ENCODE measurements around the gene PRR20C.
"Not testable (repeated sequence)": the region's sequence is repeated elsewhere in the genome, so short reads cannot be mapped to it uniquely, and the experiment has no call there.

PRR20C gene

DNA sequence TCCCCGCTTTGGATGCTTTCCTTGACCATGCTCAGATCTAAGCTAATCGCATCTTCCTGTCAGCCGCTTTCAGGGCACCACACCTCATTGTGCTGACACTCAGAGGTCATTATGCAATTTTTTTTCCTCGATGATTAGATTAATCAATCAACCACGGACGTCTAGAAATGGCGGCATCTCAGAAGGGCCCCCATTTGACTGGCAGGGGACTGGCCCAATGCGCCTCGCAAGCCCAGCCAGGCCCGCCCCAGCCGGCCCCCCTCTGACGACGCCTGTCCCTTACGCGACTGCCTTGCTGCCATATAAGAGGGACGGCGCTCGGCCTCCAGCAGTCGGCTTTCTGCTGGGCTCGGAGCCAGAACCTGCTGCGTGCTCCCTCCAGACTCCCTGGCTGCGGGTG, at the start of gene PRR20C:
Gene PRR20C, plus strand, starts transcription at position 301 of the 400 bp plus-strand sequence. CDS start 387 bp downstream, outside the sequence.
- not testable (repeated sequence) for DNase-seq (ENCODE audit: low read depth); H3K4me3 ChIP-seq (ENCODE audit: low read depth, low read length)

DNA sequence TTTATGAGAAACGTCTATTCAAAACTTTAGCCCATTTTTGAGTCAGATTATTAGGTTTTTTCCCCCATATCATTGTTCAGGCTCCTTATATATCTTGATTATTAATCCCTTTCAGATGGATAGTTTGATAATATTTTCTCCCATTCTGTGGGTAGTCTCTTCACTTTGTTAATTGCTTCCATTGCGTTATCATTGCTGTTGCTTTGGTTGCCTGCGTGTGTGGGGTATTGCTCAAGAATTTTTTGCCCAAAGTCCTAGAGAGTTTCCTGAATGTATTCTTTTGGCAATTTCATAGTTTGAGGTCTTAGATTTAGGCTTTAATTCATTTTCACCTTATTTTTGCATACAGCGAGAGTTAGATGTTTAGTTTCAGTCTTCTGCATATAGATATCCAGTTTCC, 38.9 kb upstream of the PRR20C start:
- DNase-seq (ENCODE audit: low read depth): no peak
- H3K4me3 ChIP-seq (ENCODE audit: low read depth, low read length): no peak overlapping the region
- TF ChIP-seq, protein P1, sequence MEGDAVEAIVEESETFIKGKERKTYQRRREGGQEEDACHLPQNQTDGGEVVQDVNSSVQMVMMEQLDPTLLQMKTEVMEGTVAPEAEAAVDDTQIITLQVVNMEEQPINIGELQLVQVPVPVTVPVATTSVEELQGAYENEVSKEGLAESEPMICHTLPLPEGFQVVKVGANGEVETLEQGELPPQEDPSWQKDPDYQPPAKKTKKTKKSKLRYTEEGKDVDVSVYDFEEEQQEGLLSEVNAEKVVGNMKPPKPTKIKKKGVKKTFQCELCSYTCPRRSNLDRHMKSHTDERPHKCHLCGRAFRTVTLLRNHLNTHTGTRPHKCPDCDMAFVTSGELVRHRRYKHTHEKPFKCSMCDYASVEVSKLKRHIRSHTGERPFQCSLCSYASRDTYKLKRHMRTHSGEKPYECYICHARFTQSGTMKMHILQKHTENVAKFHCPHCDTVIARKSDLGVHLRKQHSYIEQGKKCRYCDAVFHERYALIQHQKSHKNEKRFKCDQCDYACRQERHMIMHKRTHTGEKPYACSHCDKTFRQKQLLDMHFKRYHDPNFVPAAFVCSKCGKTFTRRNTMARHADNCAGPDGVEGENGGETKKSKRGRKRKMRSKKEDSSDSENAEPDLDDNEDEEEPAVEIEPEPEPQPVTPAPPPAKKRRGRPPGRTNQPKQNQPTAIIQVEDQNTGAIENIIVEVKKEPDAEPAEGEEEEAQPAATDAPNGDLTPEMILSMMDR (IDR thresholded peaks at IDR 0.05; ENCODE audit: control insufficient read depth, extremely low read depth, insufficient read depth): no peak

DNA sequence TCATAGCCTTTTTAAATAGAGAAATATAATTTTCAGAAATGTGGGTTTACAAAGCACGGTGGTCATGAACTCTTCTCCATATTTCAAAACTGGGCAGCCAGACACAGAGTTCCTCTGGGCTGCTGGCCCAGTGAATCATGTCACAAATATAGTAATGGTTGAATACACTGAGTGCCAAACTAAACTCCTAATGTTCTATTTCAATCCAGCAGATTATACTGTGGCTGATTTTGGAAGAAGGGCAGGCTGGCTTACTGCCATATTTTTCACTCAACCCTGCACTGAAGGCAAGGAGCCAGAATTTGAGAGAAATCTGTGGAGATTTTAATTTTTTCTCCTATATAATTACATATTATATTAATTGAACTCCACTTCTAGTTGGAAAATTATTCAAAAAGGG, 30.2 kb upstream of the PRR20C start:
- H3K4me3 ChIP-seq (ENCODE audit: low read depth, low read length): no peak overlapping the region
- no peak for DNase-seq (ENCODE audit: low read depth)
- TF ChIP-seq, protein P1 (IDR thresholded peaks at IDR 0.05; ENCODE audit: control insufficient read depth, extremely low read depth, insufficient read depth): no peak

DNA sequence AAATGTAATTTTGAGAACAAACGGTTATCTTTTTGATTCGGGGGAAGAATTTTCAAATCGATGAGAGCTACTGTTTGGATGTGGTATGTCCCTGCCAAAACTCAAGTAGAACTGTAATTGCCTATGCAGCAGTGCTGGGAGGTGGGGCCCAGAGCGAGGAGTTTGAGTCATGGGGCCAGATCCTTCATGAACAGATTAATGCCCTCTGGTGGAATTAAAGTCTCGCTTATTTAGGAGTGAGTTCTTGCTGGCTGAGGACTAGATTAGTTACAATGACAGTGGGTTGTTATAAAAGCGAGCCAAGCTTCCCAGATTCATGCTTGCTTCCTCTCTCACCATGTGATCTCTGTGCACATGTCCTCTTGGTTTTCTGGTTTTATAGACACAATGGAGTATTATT, 25.0 kb upstream of the PRR20C start:
- no peak overlapping the region for H3K4me3 ChIP-seq (ENCODE audit: low read depth, low read length)
- no peak for DNase-seq (ENCODE audit: low read depth)
- TF ChIP-seq, protein P1 (IDR thresholded peaks at IDR 0.05; ENCODE audit: control insufficient read depth, extremely low read depth, insufficient read depth): no peak

DNA sequence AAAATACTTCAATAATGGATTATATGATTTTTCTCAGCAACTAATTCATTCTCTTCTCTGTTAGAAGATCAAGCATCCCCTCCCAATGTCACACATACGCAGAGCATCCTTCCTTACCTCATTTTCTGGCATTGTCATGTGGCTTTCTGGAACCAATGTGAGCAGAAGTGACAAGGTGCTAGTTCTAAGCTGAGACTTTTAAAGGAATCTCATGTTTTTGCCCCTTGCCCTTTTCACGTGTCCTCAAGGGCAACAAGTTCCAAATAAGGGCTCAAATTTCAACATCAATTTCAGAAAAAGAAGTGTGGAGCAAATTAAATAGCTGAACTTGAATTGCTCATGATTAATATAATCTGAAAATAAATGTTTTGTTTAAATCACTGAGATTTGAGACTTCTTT, 17.8 kb upstream of the PRR20C start:
- H3K4me3 ChIP-seq (ENCODE audit: low read depth, low read length): no peak overlapping the region
- DNase-seq (ENCODE audit: low read depth): no peak
- TF ChIP-seq, protein P1 (IDR thresholded peaks at IDR 0.05; ENCODE audit: control insufficient read depth, extremely low read depth, insufficient read depth): no peak

DNA sequence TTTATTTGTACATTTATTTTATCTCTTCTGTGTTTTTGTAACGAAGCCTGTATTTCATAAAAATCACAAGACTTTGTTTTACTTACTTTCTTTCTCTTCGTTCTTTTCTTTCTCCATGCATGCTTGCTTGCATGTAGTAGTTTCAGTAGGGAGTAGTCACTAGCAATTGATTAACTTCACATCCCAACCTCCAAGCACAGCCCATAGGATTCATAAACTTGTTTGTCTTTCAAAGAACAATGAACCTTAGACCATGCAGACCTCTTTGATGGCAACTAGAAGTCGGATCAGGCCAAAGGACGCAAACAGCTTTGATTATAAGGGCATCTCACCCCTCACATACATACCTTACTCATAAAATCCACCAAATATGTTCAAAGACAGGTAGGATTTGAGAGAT, 16.3 kb upstream of the PRR20C start:
- DNase-seq (ENCODE audit: low read depth): no peak
- TF ChIP-seq, protein P1 (IDR thresholded peaks at IDR 0.05; ENCODE audit: control insufficient read depth, extremely low read depth, insufficient read depth): no peak
- no peak overlapping the region for H3K4me3 ChIP-seq (ENCODE audit: low read depth, low read length)

DNA sequence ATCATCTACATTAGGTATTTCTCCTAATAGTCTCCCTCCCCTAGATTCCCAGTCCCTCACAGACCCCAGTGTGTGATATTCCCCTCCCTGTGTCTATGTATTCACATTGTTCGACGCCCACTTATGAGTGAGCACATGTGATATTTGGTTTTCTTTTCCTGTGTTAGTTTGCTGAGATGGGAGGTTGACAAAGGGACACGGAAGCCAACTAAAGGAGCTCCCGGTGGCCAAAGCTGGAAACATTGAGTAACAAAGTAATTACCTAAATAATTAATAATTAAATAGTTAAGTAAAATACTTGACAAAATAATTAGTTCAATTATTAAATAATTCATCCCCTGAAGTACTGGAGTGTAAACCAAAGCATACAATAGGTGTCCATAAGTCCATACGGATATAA, 14.9 kb upstream of the PRR20C start:
- H3K4me3 ChIP-seq (ENCODE audit: low read depth, low read length): no peak overlapping the region
- TF ChIP-seq, protein P1 (IDR thresholded peaks at IDR 0.05; ENCODE audit: control insufficient read depth, extremely low read depth, insufficient read depth): no peak
- DNase-seq (ENCODE audit: low read depth): no peak

DNA sequence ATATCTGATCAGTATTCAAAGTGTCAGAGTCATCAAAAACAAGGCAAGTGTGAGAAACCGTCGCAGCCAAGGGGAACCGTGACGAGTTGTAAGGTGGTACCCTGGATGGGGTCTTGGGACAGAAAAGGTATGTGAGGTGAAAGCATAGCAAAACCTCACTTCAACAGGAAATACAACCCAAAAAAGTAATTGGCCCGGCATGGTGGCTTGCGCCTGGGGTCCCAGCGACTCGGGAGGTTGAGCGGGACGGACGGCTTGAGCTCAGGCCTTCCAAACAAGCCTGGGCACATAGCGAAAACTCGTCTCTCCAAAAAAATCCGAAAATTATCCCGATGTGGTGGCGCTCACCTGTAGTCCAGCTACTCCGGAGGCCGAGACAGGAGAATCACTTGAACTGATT, 14.1 kb upstream of the PRR20C start:
- H3K4me3 ChIP-seq (ENCODE audit: low read depth, low read length); DNase-seq (ENCODE audit: low read depth): not testable (repeated sequence)

DNA sequence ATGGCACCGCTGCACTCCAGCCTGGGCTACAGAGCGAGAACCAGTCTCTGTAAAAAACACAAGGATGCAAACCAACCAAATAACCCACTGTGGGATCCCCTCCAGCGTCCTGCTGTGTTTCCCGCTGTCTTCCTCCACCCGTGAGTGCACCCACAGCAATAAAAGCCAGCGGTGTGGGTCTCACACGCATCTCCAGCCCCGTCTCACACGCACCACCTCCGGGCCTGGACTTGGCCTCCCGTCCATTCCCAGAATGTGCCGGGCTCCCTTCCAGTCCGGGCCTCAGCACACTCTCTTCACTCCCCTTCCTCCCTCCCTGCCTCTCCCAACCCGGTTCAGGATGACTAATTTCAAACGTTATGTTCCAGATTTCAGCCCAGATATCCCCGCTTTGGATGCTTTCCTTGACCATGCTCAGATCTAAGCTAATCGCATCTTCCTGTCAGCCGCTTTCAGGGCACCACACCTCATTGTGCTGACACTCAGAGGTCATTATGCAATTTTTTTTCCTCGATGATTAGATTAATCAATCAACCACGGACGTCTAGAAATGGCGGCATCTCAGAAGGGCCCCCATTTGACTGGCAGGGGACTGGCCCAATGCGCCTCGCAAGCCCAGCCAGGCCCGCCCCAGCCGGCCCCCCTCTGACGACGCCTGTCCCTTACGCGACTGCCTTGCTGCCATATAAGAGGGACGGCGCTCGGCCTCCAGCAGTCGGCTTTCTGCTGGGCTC, 13.5 kb upstream of the PRR20C start, which contains the start of gene PRR20A:
Gene PRR20A, plus strand, starts transcription at position 684 of the 734 bp plus-strand sequence. CDS start 387 bp downstream, outside the sequence.
- DNase-seq (ENCODE audit: low read depth): not testable (repeated sequence)

DNA sequence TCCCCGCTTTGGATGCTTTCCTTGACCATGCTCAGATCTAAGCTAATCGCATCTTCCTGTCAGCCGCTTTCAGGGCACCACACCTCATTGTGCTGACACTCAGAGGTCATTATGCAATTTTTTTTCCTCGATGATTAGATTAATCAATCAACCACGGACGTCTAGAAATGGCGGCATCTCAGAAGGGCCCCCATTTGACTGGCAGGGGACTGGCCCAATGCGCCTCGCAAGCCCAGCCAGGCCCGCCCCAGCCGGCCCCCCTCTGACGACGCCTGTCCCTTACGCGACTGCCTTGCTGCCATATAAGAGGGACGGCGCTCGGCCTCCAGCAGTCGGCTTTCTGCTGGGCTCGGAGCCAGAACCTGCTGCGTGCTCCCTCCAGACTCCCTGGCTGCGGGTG, 6.7 kb upstream of the PRR20C start, which contains the start of gene PRR20B:
Gene PRR20B, plus strand, starts transcription at position 301 of the 400 bp plus-strand sequence. CDS start 387 bp downstream, outside the sequence.
- DNase-seq (ENCODE audit: low read depth): not testable (repeated sequence)

More for the DNA sequence above, 13.5 kb upstream of the PRR20C start, which contains the start of gene PRR20A:
- H3K4me3 ChIP-seq (ENCODE audit: low read depth, low read length): not testable (repeated sequence)

DNA sequence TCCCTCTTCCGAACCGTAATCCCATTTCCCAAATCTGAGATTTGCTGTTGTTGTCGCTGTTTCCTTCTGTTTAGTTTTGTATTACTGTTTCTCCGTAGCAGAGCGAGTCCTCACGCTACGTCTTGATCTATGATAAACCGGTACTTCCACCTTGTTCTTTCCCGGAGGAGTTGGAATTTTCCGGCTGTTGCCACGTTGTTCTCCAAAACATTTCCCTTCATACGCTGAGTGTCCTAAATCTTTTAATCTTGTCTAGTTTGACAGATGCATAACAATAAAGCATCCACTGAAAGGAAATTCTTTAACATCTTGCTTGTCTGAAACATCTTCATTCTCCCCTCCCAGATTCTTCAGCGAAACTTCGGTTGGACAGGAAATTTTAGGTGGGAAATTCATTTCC, 5.8 kb upstream of the PRR20C start:
- not testable (repeated sequence) for DNase-seq (ENCODE audit: low read depth)

More for the DNA sequence above, 6.7 kb upstream of the PRR20C start, which contains the start of gene PRR20B:
- not testable (repeated sequence) for H3K4me3 ChIP-seq (ENCODE audit: low read depth, low read length)

More for the DNA sequence above, 5.8 kb upstream of the PRR20C start:
- H3K4me3 ChIP-seq (ENCODE audit: low read depth, low read length): not testable (repeated sequence)

Data from LNCaP clone FGC (cell line).